ENCODE results near the gene C22orf23. TPM values are rescaled to one million over a fixed set of nuclear protein-coding genes. Genes with fewer than 3 reads are reported as not detected.

Gene C22orf23
- total RNA-seq, 1 donor from 2014 or later: not detected

DNA sequence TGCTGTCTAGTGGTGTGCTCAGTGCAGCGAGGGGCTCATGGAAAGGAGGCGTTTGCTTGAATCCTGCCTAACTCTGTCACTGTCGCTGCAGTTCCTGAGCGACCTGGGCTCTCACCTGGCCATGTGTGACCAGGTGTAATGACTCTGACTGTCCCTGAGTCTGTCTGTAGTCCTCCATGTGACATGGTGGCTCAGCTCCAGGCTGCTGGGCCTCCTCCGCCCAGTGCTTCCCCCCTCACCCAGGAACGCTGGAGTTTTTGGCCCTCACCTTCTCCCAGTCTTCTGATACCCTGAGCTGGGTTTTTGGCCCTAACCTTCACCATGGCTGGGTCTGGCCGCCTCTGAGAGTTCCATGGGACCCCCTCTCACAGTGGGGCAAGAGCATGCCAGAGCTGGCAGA lies 27.0 kb downstream of the C22orf23 start:
- Histone ChIP-seq H3K36me3 (ENCODE audit: insufficient read depth, low read length) (peaks cover 9% of the 10 kb centered on the region), H3K27me3 (ENCODE audit: insufficient read depth, low read length) (no peaks in the 10 kb centered on the region), H3K27ac (ENCODE audit: low read depth, low read length) (no peak overlapping the region), H3K4me3 (ENCODE audit: insufficient read depth, low read depth, low read length) (no peak overlapping the region), H3K4me2 (ENCODE audit: low read length) (no peak overlapping the region), H4K20me1 (ENCODE audit: insufficient read depth, low read length) (peaks cover 58% of the 10 kb centered on the region), H3K9ac (ENCODE audit: low read length) (no peak overlapping the region), H3K79me2 (ENCODE audit: insufficient read depth, low read length) (peaks cover 13% of the 10 kb centered on the region), H3K4me1 (ENCODE audit: insufficient read depth, low read length) (peaks cover 6% of the 10 kb centered on the region), H2AFZ (ENCODE audit: low read depth, low read length) (no peak overlapping the region), H3K9me3 (ENCODE audit: insufficient read depth, low read depth, low read length) (no peaks in the 10 kb centered on the region)
- Mint-ChIP-seq H3K36me3 (ENCODE audit: low read depth, unreplicated experiment) (peaks cover 7% of the 10 kb centered on the region), H3K27ac (ENCODE audit: unreplicated experiment) (no peak overlapping the region), H3K4me1 (ENCODE audit: low read depth, unreplicated experiment) (peaks cover 8% of the 10 kb centered on the region), H3K9me3 (ENCODE audit: unreplicated experiment) (no peaks in the 10 kb centered on the region), H3K27me3 (ENCODE audit: low read depth, unreplicated experiment) (no peaks in the 10 kb centered on the region), H3K4me3 (ENCODE audit: unreplicated experiment) (no peak overlapping the region)
- TF ChIP-seq, protein P1, sequence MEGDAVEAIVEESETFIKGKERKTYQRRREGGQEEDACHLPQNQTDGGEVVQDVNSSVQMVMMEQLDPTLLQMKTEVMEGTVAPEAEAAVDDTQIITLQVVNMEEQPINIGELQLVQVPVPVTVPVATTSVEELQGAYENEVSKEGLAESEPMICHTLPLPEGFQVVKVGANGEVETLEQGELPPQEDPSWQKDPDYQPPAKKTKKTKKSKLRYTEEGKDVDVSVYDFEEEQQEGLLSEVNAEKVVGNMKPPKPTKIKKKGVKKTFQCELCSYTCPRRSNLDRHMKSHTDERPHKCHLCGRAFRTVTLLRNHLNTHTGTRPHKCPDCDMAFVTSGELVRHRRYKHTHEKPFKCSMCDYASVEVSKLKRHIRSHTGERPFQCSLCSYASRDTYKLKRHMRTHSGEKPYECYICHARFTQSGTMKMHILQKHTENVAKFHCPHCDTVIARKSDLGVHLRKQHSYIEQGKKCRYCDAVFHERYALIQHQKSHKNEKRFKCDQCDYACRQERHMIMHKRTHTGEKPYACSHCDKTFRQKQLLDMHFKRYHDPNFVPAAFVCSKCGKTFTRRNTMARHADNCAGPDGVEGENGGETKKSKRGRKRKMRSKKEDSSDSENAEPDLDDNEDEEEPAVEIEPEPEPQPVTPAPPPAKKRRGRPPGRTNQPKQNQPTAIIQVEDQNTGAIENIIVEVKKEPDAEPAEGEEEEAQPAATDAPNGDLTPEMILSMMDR (IDR thresholded peaks at IDR 0.05; ENCODE audit: insufficient read depth, low read depth, low read length): no peak
- TF ChIP-seq EZH2 (IDR thresholded peaks at IDR 0.05; ENCODE audit: insufficient read depth, low read length): no peak
- DNase-seq (ENCODE audit: low read depth): no peak
- FAIRE-seq: no peak

DNA sequence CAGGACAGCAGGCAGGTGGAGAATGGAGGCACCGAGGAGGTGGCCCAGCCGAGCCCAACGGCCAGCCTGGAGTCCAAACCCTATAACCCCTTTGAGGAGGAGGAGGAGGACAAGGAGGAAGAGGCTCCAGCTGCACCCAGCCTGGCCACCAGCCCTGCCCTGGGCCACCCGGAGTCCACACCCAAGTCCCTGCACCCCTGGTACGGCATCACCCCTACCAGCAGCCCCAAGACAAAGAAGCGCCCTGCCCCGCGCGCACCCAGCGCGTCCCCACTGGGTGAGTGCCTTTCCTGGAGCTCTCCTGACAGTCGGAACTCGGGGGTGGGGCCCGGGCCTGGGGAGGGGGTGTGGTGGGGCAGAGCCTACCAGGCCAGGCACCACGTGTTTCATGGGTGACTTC lies 27.6 kb downstream of the C22orf23 start:
- Histone ChIP-seq H2AFZ (ENCODE audit: low read depth, low read length) (no peak overlapping the region), H3K9ac (ENCODE audit: low read length) (no peak overlapping the region), H3K27ac (ENCODE audit: low read depth, low read length) (no peak overlapping the region), H3K79me2 (ENCODE audit: insufficient read depth, low read length) (peaks cover 13% of the 10 kb centered on the region), H3K9me3 (ENCODE audit: insufficient read depth, low read depth, low read length) (no peaks in the 10 kb centered on the region), H3K4me2 (ENCODE audit: low read length) (no peak overlapping the region), H4K20me1 (ENCODE audit: insufficient read depth, low read length) (peaks cover 53% of the 10 kb centered on the region), H3K4me3 (ENCODE audit: insufficient read depth, low read depth, low read length) (no peak overlapping the region), H3K27me3 (ENCODE audit: insufficient read depth, low read length) (no peaks in the 10 kb centered on the region), H3K36me3 (ENCODE audit: insufficient read depth, low read length) (peaks cover 10% of the 10 kb centered on the region), H3K4me1 (ENCODE audit: insufficient read depth, low read length) (peaks cover 4% of the 10 kb centered on the region)
- H3K4me3 Mint-ChIP-seq (ENCODE audit: unreplicated experiment): no peak overlapping the region
- H3K36me3 Mint-ChIP-seq (ENCODE audit: low read depth, unreplicated experiment): peaks cover 6% of the 10 kb centered on the region
- no peaks in the 10 kb centered on the region for H3K9me3 Mint-ChIP-seq (ENCODE audit: unreplicated experiment)
- H3K27me3 Mint-ChIP-seq (ENCODE audit: low read depth, unreplicated experiment): no peaks in the 10 kb centered on the region
- H3K27ac Mint-ChIP-seq (ENCODE audit: unreplicated experiment): no peak overlapping the region
- H3K4me1 Mint-ChIP-seq (ENCODE audit: low read depth, unreplicated experiment): peaks cover 5% of the 10 kb centered on the region
- DNase-seq (ENCODE audit: low read depth) (no peak), FAIRE-seq (no peak)
- TF ChIP-seq EZH2 (IDR thresholded peaks at IDR 0.05; ENCODE audit: insufficient read depth, low read length): no peak
- TF ChIP-seq, protein P1 (IDR thresholded peaks at IDR 0.05; ENCODE audit: insufficient read depth, low read depth, low read length): no peak

DNA sequence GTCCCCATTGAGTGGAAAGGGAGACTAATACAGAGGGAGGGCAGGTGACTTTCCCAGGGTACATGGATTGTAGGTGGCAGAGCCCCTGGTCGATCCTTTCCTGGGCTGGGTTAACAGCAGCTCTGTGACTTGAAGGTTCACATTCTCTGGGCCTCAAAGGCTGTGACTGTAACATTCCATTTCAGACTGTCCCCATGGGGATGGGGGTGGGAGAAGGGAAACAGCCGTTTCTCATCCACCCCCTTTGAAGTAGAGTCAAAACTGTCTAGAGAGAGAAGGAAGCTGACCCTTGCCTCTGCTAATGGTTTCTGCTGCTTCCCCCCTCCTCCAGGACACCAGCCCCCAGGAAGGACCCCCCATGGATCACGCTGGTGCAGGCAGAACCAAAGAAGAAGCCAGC lies 28.1 kb downstream of the C22orf23 start:
- H3K79me2 ChIP-seq (ENCODE audit: insufficient read depth, low read length): peaks cover 9% of the 10 kb centered on the region
- FAIRE-seq (no peak), DNase-seq (ENCODE audit: low read depth) (no peak)
- H3K4me2 ChIP-seq (ENCODE audit: low read length): no peak overlapping the region
- H3K9me3 Mint-ChIP-seq (ENCODE audit: unreplicated experiment): no peaks in the 10 kb centered on the region
- H3K27me3 Mint-ChIP-seq (ENCODE audit: low read depth, unreplicated experiment): no peaks in the 10 kb centered on the region
- no peaks in the 10 kb centered on the region for H3K27me3 ChIP-seq (ENCODE audit: insufficient read depth, low read length)
- peak overlapping the region; percentile 34 for H3K27ac Mint-ChIP-seq (ENCODE audit: unreplicated experiment)
- H3K9ac ChIP-seq (ENCODE audit: low read length): no peak overlapping the region
- H3K9me3 ChIP-seq (ENCODE audit: insufficient read depth, low read depth, low read length): no peaks in the 10 kb centered on the region
- peaks cover 11% of the 10 kb centered on the region for H3K36me3 ChIP-seq (ENCODE audit: insufficient read depth, low read length)
- H3K4me1 ChIP-seq (ENCODE audit: insufficient read depth, low read length): peaks cover under 1% of the 10 kb centered on the region
- peaks cover 6% of the 10 kb centered on the region for H3K36me3 Mint-ChIP-seq (ENCODE audit: low read depth, unreplicated experiment)
- H2AFZ ChIP-seq (ENCODE audit: low read depth, low read length): no peak overlapping the region
- no peak overlapping the region for H3K27ac ChIP-seq (ENCODE audit: low read depth, low read length)
- TF ChIP-seq, protein P1 (IDR thresholded peaks at IDR 0.05; ENCODE audit: insufficient read depth, low read depth, low read length): no peak
- TF ChIP-seq EZH2 (IDR thresholded peaks at IDR 0.05; ENCODE audit: insufficient read depth, low read length): no peak
- peaks cover 5% of the 10 kb centered on the region for H3K4me1 Mint-ChIP-seq (ENCODE audit: low read depth, unreplicated experiment)
- H3K4me3 Mint-ChIP-seq (ENCODE audit: unreplicated experiment): no peak overlapping the region
- peaks cover 48% of the 10 kb centered on the region for H4K20me1 ChIP-seq (ENCODE audit: insufficient read depth, low read length)
- H3K4me3 ChIP-seq (ENCODE audit: insufficient read depth, low read depth, low read length): no peak overlapping the region

Measured in astrocyte (in vitro differentiated cells and primary cell).